SU-DHL-6 (cell line): ENCODE data around the gene VPS51.

Source experiments
- CTCF ChIP-seq: fragments of 200-600 bp; sonication (generic); IDR thresholded peaks from one replicate; pipeline ENCODE4 v1.5.1; 2017; ENCODE audit warnings: antibody characterized with exemption, mild to moderate bottlenecking, low read length, moderate library complexity; ENCODE audit not compliant: insufficient read depth, poor library complexity, severe bottlenecking
- EZH2phosphoT487 ChIP-seq: fragments of 200-600 bp; sonication (generic), shearing (Covaris generic); conservative IDR thresholded peaks from 2 replicates; pipeline ENCODE4 v1.6.1; 2018; ENCODE audit warnings: mild to moderate bottlenecking, antibody characterized with exemption, low read length, moderate library complexity, mixed read lengths

- TF ChIP-seq CTCF, result no peak
- TF ChIP-seq EZH2phosphoT487, result no peak
These were observed 44.6 kb upstream of the VPS51 start for GRCh38 chr11:65051398-65051858.
